SJCRH30 (cell line): Measurements from ENCODE around the gene ANKAR. TPM values are rescaled to one million over a fixed set of nuclear protein-coding genes. Genes with fewer than 3 reads are reported as not detected.

Source experiments
- DNase-seq, 2 experiments: peaks; one replicate each; pipeline ENCODE4 v3.0.0-alpha.2; 2015 to 2020
- H3K27ac ChIP-seq: fragments of 250-450 bp; sonication (Bioruptor Pico); 2 replicates; pipeline ENCODE4 v1.5.1; 2020; ENCODE audit warnings: mild to moderate bottlenecking, moderate library complexity
- H3K27me3 ChIP-seq: fragments of 250-450 bp; sonication (Bioruptor Pico); 2 replicates; pipeline ENCODE4 v1.5.1; 2020; ENCODE audit warnings: mild to moderate bottlenecking, moderate library complexity
- H3K36me3 ChIP-seq: fragments of 250-450 bp; sonication (Bioruptor Pico); 2 replicates; pipeline ENCODE4 v1.5.1; 2020; ENCODE audit warnings: mild to moderate bottlenecking, moderate library complexity
- H3K4me1 ChIP-seq: fragments of 250-450 bp; sonication (Bioruptor Pico); 2 replicates; pipeline ENCODE4 v1.5.1; 2020; ENCODE audit warnings: mild to moderate bottlenecking, moderate library complexity
- H3K4me3 ChIP-seq: fragments of 250-450 bp; sonication (Bioruptor Pico); 2 replicates; pipeline ENCODE4 v1.5.1; 2020; ENCODE audit warnings: mild to moderate bottlenecking, moderate library complexity
- H3K9me3 ChIP-seq: fragments of 250-450 bp; sonication (Bioruptor Pico); replicated peaks from 2 replicates; pipeline ENCODE4 v1.5.1; 2020; ENCODE audit warnings: mild to moderate bottlenecking, moderate library complexity
- total RNA-seq: library from RNA; depleted of rRNA; stranded (reverse); fragments of >200 nt; shearing (Covaris generic); gene quantifications from 2 replicates; pipeline ENCODE4 v1.2.3, GENCODE V29; 2014; rRNA removed

The ANKAR gene
- total RNA-seq, result 9.5 and 13.5 TPM in 2 replicates

- no peaks in the 10 kb centered on the region for H3K4me1 ChIP-seq
- H3K9me3 ChIP-seq, result peaks cover 11% of the 10 kb centered on the region
- DNase-seq, result peak; percentile 91
- peaks cover 45% of the 10 kb centered on the region for H3K36me3 ChIP-seq
- peak within 1 kb of the TSS; percentile 61 for H3K4me3 ChIP-seq
- peak within 1 kb of the TSS; percentile 63 for H3K27ac ChIP-seq
- no peaks in the 10 kb centered on the region for H3K27me3 ChIP-seq
Observed at GRCh38 chr2:189674374-189675112, at the start of gene ANKAR. Gene ANKAR, plus strand, starts transcription at chr2:189674670. Its CDS starts 1,821 bp downstream, at chr2:189676491.

- 0 out of 2 replicates have a peak, but pooled peaks cover 2% of the 10 kb centered on the region for H3K4me1 ChIP-seq
- no peaks in the 10 kb centered on the region for H3K9me3 ChIP-seq
- H3K27me3 ChIP-seq, result no peaks in the 10 kb centered on the region
- DNase-seq, result no peak
- H3K27ac ChIP-seq, result no peak overlapping the region
- no peaks in the 10 kb centered on the region for H3K36me3 ChIP-seq
- H3K4me3 ChIP-seq, result no peak overlapping the region
Observed at GRCh38 chr2:189625636-189626035, 48.8 kb upstream of the ANKAR start.

GRCh38 chr2:189627789-189628188 lies 46.7 kb upstream of the ANKAR start:
- Histone ChIP-seq H3K4me3 (no peak overlapping the region), H3K27ac (no peak overlapping the region), H3K27me3 (no peaks in the 10 kb centered on the region), H3K9me3 (no peaks in the 10 kb centered on the region), H3K4me1 (peaks cover 2% of the 10 kb centered on the region; the same call in 1 of the 2 replicates), H3K36me3 (no peaks in the 10 kb centered on the region)
- DNase-seq, result no peak

GRCh38 chr2:189628817-189629530 lies 45.5 kb upstream of the ANKAR start:
- peak in 1 of 2 experiments; percentile 38 for DNase-seq
- H3K9me3 ChIP-seq, result no peaks in the 10 kb centered on the region

GRCh38 chr2:189629531-189630453 lies 44.7 kb upstream of the ANKAR start:
- DNase-seq, result no peak
- H3K27ac ChIP-seq, result no peak overlapping the region

More at GRCh38 chr2:189628817-189629530, 45.5 kb upstream of the ANKAR start:
- Histone ChIP-seq H3K36me3 (no peaks in the 10 kb centered on the region), H3K27ac (no peak overlapping the region), H3K4me1 (peaks cover 2% of the 10 kb centered on the region; the same call in 1 of the 2 replicates), H3K27me3 (no peaks in the 10 kb centered on the region), H3K4me3 (no peak overlapping the region)

GRCh38 chr2:189631849-189632248 lies 42.6 kb upstream of the ANKAR start:
- H3K9me3 ChIP-seq, result no peaks in the 10 kb centered on the region
- DNase-seq, result no peak
- no peak overlapping the region for H3K27ac ChIP-seq
- peaks cover 2% of the 10 kb centered on the region; the same call in 1 of the 2 replicates for H3K4me1 ChIP-seq
- H3K4me3 ChIP-seq, result no peak overlapping the region
- H3K27me3 ChIP-seq, result no peaks in the 10 kb centered on the region
- H3K36me3 ChIP-seq, result no peaks in the 10 kb centered on the region

More at GRCh38 chr2:189629531-189630453, 44.7 kb upstream of the ANKAR start:
- Histone ChIP-seq H3K9me3 (no peaks in the 10 kb centered on the region), H3K4me1 (peaks cover 2% of the 10 kb centered on the region; the same call in 1 of the 2 replicates), H3K4me3 (no peak overlapping the region), H3K27me3 (no peaks in the 10 kb centered on the region), H3K36me3 (no peaks in the 10 kb centered on the region)

- H3K9me3 ChIP-seq, result no peaks in the 10 kb centered on the region
- no peak overlapping the region for H3K4me3 ChIP-seq
- peaks cover 2% of the 10 kb centered on the region; the same call in 1 of the 2 replicates for H3K4me1 ChIP-seq
- H3K36me3 ChIP-seq, result no peaks in the 10 kb centered on the region
- no peak overlapping the region for H3K27ac ChIP-seq
- DNase-seq, result peak in 1 of 2 experiments; percentile 59
- no peaks in the 10 kb centered on the region for H3K27me3 ChIP-seq
Observed at GRCh38 chr2:189633392-189633811, 41.1 kb upstream of the ANKAR start.

GRCh38 chr2:189635353-189635752 lies 39.1 kb upstream of the ANKAR start:
- DNase-seq, result no peak
- H3K27me3 ChIP-seq, result no peaks in the 10 kb centered on the region
- no peaks in the 10 kb centered on the region for H3K36me3 ChIP-seq
- no peak overlapping the region for H3K4me3 ChIP-seq
- H3K27ac ChIP-seq, result no peak overlapping the region
- H3K9me3 ChIP-seq, result no peaks in the 10 kb centered on the region
- no peaks in the 10 kb centered on the region; the same call in 1 of the 2 replicates for H3K4me1 ChIP-seq

GRCh38 chr2:189638301-189639006 lies 36.0 kb upstream of the ANKAR start:
- no peaks in the 10 kb centered on the region for H3K9me3 ChIP-seq
- no peaks in the 10 kb centered on the region for H3K27me3 ChIP-seq
- no peaks in the 10 kb centered on the region for H3K4me1 ChIP-seq
- H3K27ac ChIP-seq, result no peak overlapping the region
- no peak for DNase-seq
- no peaks in the 10 kb centered on the region for H3K36me3 ChIP-seq
- no peak overlapping the region for H3K4me3 ChIP-seq

- no peak for DNase-seq
- Histone ChIP-seq H3K9me3 (no peaks in the 10 kb centered on the region), H3K4me3 (no peak overlapping the region), H3K27me3 (0 out of 2 replicates have a peak, but pooled peaks cover 2% of the 10 kb centered on the region), H3K36me3 (no peaks in the 10 kb centered on the region), H3K4me1 (no peaks in the 10 kb centered on the region), H3K27ac (no peak overlapping the region)
Observed at GRCh38 chr2:189639007-189639609, 35.4 kb upstream of the ANKAR start.

GRCh38 chr2:189641002-189641401 lies 33.5 kb upstream of the ANKAR start:
- no peak for DNase-seq
- H3K9me3 ChIP-seq, result no peaks in the 10 kb centered on the region
- H3K4me1 ChIP-seq, result no peaks in the 10 kb centered on the region
- H3K4me3 ChIP-seq, result no peak overlapping the region
- no peak overlapping the region for H3K27ac ChIP-seq
- 0 out of 2 replicates have a peak, but pooled peaks cover 8% of the 10 kb centered on the region for H3K27me3 ChIP-seq
- H3K36me3 ChIP-seq, result no peaks in the 10 kb centered on the region

- H3K9me3 ChIP-seq, result no peaks in the 10 kb centered on the region
- no peaks in the 10 kb centered on the region for H3K36me3 ChIP-seq
- H3K4me1 ChIP-seq, result no peaks in the 10 kb centered on the region
- H3K27me3 ChIP-seq, result 0 out of 2 replicates have a peak, but pooled peaks cover 8% of the 10 kb centered on the region
- no peak for DNase-seq
- no peak overlapping the region for H3K27ac ChIP-seq
- no peak overlapping the region for H3K4me3 ChIP-seq
Observed at GRCh38 chr2:189641590-189641989, 32.9 kb upstream of the ANKAR start.

- no peak overlapping the region for H3K4me3 ChIP-seq
- DNase-seq, result no peak
- H3K27ac ChIP-seq, result no peak overlapping the region
- peaks cover 4% of the 10 kb centered on the region; the same call in 1 of the 2 replicates for H3K9me3 ChIP-seq
- peaks cover 7% of the 10 kb centered on the region; the same call in 1 of the 2 replicates for H3K4me1 ChIP-seq
- 0 out of 2 replicates have a peak, but pooled peaks cover 8% of the 10 kb centered on the region for H3K27me3 ChIP-seq
- no peaks in the 10 kb centered on the region for H3K36me3 ChIP-seq
Observed at GRCh38 chr2:189646521-189646920, 27.9 kb upstream of the ANKAR start.
